ENCODE results near the gene SERINC2. TPM values are rescaled to one million over a fixed set of nuclear protein-coding genes. Genes with fewer than 3 reads are reported as not detected.

Gene SERINC2
- total RNA-seq = 4.0 TPM
- 10 to 100 TPM; 27.4 to 49.0 (median 36.1) TPM for polyA plus RNA-seq (ENCODE audit: insufficient read depth in 1 of 8, insufficient read length in 8 of 8, low replicate concordance in 1 of 8)
- long read RNA-seq, donor 1, partial matches to known transcripts = 0 of 2 reads
- long read RNA-seq, donor 1, other reads (novel, unspliced or antisense) = 0 of 2 reads
- long read RNA-seq, donor 2 = 0 reads
- long read RNA-seq, donor 3, transcript SERINC2-201 (10 exons, 1,997 nt) = major isoform, 11 of 15 reads
- long read RNA-seq, donor 3, partial matches to known transcripts = 0 of 15 reads
- long read RNA-seq, donor 3, other reads (novel, unspliced or antisense) = 0 of 15 reads
- long read RNA-seq, donor 4, partial matches to known transcripts = 10 of 13 reads
- long read RNA-seq, donor 4, other reads (novel, unspliced or antisense) = 0 of 13 reads
- long read RNA-seq, donor 5, transcript SERINC2-201 (10 exons, 1,997 nt) = major isoform, 8 of 19 reads
- long read RNA-seq, donor 5, partial matches to known transcripts = 9 of 19 reads
- long read RNA-seq, donor 5, other reads (novel, unspliced or antisense) = 0 of 19 reads
- long read RNA-seq, donor 6, transcript SERINC2-201 (10 exons, 1,997 nt) = major isoform, 11 of 12 reads
- long read RNA-seq, donor 6, partial matches to known transcripts = 0 of 12 reads
- long read RNA-seq, donor 6, other reads (novel, unspliced or antisense) = 0 of 12 reads
- long read RNA-seq, donor 7, transcript SERINC2-201 (10 exons, 1,997 nt) = major isoform, 7 of 10 reads
- long read RNA-seq, donor 7, partial matches to known transcripts = 0 of 10 reads
- long read RNA-seq, donor 7, other reads (novel, unspliced or antisense) = 0 of 10 reads
- long read RNA-seq, donor 8 = 0 reads
- long read RNA-seq, donor 9, partial matches to known transcripts = 0 of 1 reads
- long read RNA-seq, donor 9, other reads (novel, unspliced or antisense) = 0 of 1 reads
- long read RNA-seq, donor 10, transcript SERINC2-201 (10 exons, 1,997 nt) = major isoform, 9 of 9 reads
- long read RNA-seq, donor 10, partial matches to known transcripts = 0 of 9 reads
- long read RNA-seq, donor 10, other reads (novel, unspliced or antisense) = 0 of 9 reads
- long read RNA-seq, donor 11, partial matches to known transcripts = 0 of 1 reads
- long read RNA-seq, donor 11, other reads (novel, unspliced or antisense) = 0 of 1 reads

DNA sequence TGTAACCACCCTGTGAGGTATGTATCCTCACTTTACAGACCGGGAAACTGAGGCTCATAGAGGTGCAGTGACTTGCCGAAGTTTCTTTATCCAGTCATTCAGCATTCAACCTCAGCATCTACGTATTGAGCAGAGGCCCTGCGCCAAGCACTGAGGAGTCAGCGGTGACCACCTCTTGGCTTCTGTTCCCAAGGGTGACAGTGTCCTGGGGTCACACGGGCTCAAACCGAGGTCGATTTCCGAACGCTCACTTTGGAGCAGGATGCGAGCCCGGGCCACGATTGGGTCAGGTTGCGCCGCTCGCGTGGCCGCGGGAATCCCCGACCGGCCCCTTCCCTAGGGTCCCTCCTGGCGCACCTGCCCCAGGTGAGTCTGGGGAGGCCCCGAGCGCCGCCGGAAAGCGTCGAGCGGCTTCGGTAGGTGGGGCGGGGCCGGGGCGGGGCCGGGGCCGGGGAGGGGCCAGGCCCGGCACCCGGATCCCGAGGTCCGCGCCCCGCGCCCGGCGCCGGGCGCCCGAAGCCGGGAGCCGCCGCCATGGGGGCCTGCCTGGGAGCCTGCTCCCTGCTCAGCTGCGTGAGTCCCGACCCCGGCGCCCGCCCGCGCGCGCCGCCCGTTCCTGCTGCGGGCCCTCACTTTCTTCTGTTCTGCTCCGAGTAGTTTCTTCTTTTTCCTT lies at the start of gene SERINC2:
Gene SERINC2, plus strand, starts transcription at position 482 of the 673 bp plus-strand sequence. Its CDS starts 53 bp downstream, at position 535.
- H3K4me1 ChIP-seq (ENCODE audit: control insufficient read depth, insufficient read depth, low read length) = peaks cover 33% of the 10 kb centered on the region
- DNase-seq = no peak
- 3% methylated on average over 62 of the region's 63 CpGs for WGBS (ENCODE audit: insufficient coverage)

DNA sequence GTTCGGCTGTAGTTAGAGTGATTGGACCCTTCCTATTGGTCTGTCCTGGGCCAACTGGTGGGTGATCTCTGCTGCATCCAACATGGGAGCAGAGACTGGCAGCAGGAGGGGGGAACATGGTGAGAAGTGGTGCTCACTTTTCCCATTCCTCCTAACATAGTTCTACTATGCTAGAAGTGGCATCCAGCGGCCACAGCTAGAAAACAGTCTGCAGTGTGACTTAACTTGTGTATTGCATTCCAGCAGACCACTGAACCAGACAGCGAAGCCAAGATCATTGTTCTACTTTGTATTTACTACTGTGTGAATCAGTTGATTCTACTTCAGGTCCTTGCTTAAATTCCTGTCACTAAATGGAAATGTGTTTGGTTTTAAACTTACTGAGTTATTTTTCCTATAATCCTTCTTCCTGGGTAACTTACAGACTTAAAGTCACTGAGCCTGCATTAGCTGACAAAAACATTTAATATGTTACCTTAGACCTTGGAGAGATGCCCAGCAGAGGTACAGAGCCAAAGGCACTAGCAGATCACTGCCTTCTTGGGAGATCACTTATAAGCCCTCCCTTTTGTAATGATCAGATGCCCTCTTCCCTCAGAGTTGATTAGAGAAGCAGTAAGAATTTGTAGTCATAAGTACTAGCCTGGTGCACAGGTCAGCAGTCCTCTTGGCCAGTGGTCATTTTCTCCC lies 48.3 kb upstream of the SERINC2 start:
- peaks cover 57% of the 10 kb centered on the region for H3K36me3 ChIP-seq (ENCODE audit: control insufficient read depth, insufficient read depth, low read length)
- H3K4me3 ChIP-seq (ENCODE audit: low read length) = no peak overlapping the region
- no CpG with 5 or more reads among the region's 3 CpGs for WGBS (ENCODE audit: insufficient coverage)
- H3K27ac ChIP-seq (ENCODE audit: low read length) = no peak overlapping the region
- DNase-seq = no peak
- H3K4me1 ChIP-seq (ENCODE audit: control insufficient read depth, insufficient read depth, low read length) = peaks cover 10% of the 10 kb centered on the region
- H3K9me3 ChIP-seq (replicated peaks; ENCODE audit: control insufficient read depth, low read depth, low read length) = no peaks in the 10 kb centered on the region
- no peaks in the 10 kb centered on the region for H3K27me3 ChIP-seq (ENCODE audit: control insufficient read depth, insufficient read depth, low read length)

More for the DNA sequence above, at the start of gene SERINC2:
- Histone ChIP-seq H3K27me3 (ENCODE audit: control insufficient read depth, insufficient read depth, low read length) (peaks cover 36% of the 10 kb centered on the region), H3K9me3 (replicated peaks; ENCODE audit: control insufficient read depth, low read depth, low read length) (no peaks in the 10 kb centered on the region), H3K27ac (ENCODE audit: low read length) (peak within 1 kb of the TSS; percentile 90), H3K4me3 (ENCODE audit: low read length) (peak within 1 kb of the TSS; percentile 61), H3K36me3 (ENCODE audit: control insufficient read depth, insufficient read depth, low read length) (peaks cover 9% of the 10 kb centered on the region)

GRCh38 chr1:31366796-31367195 lies 46.2 kb upstream of the SERINC2 start:
- DNase-seq = no peak
- no peaks in the 10 kb centered on the region for H3K9me3 ChIP-seq (replicated peaks; ENCODE audit: control insufficient read depth, low read depth, low read length)
- H3K4me1 ChIP-seq (ENCODE audit: control insufficient read depth, insufficient read depth, low read length) = peaks cover 25% of the 10 kb centered on the region
- 76% methylated on average over 2 of the region's 2 CpGs for WGBS (ENCODE audit: insufficient coverage)
- H3K27me3 ChIP-seq (ENCODE audit: control insufficient read depth, insufficient read depth, low read length) = no peaks in the 10 kb centered on the region
- peaks cover 46% of the 10 kb centered on the region for H3K36me3 ChIP-seq (ENCODE audit: control insufficient read depth, insufficient read depth, low read length)
- H3K27ac ChIP-seq (ENCODE audit: low read length) = no peak overlapping the region
- H3K4me3 ChIP-seq (ENCODE audit: low read length) = no peak overlapping the region

GRCh38 chr1:31368611-31369107 lies 44.4 kb upstream of the SERINC2 start:
- peaks cover 42% of the 10 kb centered on the region for H3K4me1 ChIP-seq (ENCODE audit: control insufficient read depth, insufficient read depth, low read length)
- H3K9me3 ChIP-seq (replicated peaks; ENCODE audit: control insufficient read depth, low read depth, low read length) = no peaks in the 10 kb centered on the region
- peaks cover 43% of the 10 kb centered on the region for H3K36me3 ChIP-seq (ENCODE audit: control insufficient read depth, insufficient read depth, low read length)
- H3K27ac ChIP-seq (ENCODE audit: low read length) = peak overlapping the region; percentile 58
- H3K27me3 ChIP-seq (ENCODE audit: control insufficient read depth, insufficient read depth, low read length) = no peaks in the 10 kb centered on the region
- no peak overlapping the region for H3K4me3 ChIP-seq (ENCODE audit: low read length)
- peak; percentile 27 for DNase-seq
- 93% methylated on average over 3 of the region's 3 CpGs for WGBS (ENCODE audit: insufficient coverage)

DNA sequence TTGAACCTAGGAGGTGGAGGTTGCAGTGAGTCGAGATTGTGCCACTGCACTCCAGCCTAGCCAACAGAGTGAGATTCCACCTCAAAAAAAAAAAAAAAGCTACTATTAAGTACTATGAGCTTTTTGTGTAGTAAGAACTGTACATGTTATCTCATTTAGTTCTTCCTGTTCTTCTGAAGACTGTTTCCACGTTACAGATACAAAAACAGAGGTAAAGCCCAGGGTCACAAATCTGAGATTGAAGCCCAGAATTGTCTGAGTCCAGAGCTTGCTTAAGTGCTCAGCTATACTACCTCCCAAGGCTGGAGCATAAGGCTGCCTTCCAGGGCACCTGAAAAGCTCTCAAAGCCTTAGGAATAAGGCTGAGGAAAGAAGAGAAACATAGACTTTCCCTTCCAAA lies 43.0 kb upstream of the SERINC2 start:
- Histone ChIP-seq H3K36me3 (ENCODE audit: control insufficient read depth, insufficient read depth, low read length) (peaks cover 29% of the 10 kb centered on the region), H3K4me3 (ENCODE audit: low read length) (no peak overlapping the region), H3K9me3 (replicated peaks; ENCODE audit: control insufficient read depth, low read depth, low read length) (no peaks in the 10 kb centered on the region), H3K27me3 (ENCODE audit: control insufficient read depth, insufficient read depth, low read length) (no peaks in the 10 kb centered on the region), H3K4me1 (ENCODE audit: control insufficient read depth, insufficient read depth, low read length) (peaks cover 55% of the 10 kb centered on the region), H3K27ac (ENCODE audit: low read length) (no peak overlapping the region)
- DNase-seq = no peak
- WGBS (ENCODE audit: insufficient coverage) = no CpG with 5 or more reads among the region's 2 CpGs

DNA sequence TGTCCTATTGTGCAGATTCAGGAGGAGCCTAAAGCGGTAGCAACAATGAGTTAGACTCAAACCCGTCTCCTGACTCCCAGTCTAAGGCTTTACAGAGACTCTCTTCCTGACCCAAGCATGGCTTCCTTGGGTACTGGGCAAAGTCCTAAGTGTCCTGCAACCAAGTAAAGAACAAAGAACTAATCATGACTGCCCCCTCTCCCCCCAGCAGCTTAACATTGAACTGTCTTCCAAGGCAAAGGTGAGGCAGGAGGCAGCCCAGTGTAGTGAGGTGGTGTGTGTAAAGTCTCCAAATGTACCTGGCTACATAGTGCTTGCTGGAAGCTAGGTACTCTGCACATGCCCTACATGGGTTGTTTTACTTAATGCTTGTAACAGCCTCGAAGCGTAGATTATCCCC lies 42.4 kb upstream of the SERINC2 start:
- peaks cover 60% of the 10 kb centered on the region for H3K4me1 ChIP-seq (ENCODE audit: control insufficient read depth, insufficient read depth, low read length)
- H3K27ac ChIP-seq (ENCODE audit: low read length) = no peak overlapping the region
- H3K4me3 ChIP-seq (ENCODE audit: low read length) = no peak overlapping the region
- H3K36me3 ChIP-seq (ENCODE audit: control insufficient read depth, insufficient read depth, low read length) = peaks cover 24% of the 10 kb centered on the region
- no peaks in the 10 kb centered on the region for H3K9me3 ChIP-seq (replicated peaks; ENCODE audit: control insufficient read depth, low read depth, low read length)
- no peak for DNase-seq
- 76% methylated on average over 2 of the region's 4 CpGs for WGBS (ENCODE audit: insufficient coverage)
- H3K27me3 ChIP-seq (ENCODE audit: control insufficient read depth, insufficient read depth, low read length) = no peaks in the 10 kb centered on the region

DNA sequence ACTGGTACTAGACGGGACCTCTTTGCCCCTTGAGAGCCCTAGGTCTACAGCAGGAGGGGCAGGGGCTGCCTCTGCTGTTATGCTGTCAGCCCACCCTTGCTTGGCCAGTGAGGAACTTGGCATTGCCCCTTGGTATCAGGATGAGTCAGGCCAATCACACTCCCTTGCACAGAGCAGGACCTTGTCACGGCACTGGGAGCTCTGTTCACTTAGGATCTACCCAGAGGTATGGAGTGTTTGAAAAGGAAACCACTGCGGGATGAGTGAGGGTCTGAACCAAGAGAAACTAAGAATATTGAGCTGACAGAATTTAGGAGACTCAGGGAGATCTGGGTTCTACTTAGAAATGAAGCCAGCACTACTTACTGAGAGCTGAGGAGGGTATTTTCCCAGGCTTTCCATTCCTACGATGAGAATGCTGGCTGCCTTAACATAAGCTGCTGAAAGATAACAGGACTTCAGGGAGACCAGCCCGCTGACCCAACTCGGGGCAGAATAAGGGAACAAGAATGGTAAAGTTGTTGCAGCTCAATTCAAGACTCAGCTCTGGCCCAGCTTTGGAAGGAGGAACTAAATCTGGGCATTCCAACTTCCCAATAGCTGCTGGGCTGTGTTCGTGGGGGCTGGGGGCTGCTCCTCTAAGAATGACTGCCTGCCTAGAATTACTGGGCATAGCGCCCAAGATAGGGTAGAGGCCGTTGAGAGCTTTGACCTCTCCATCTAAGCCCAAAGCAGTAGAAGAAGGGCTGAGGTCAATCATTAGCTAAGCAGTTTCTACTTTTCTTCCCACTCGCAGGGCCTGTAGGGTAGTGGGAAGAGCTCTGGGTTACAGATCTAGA lies 41.7 kb upstream of the SERINC2 start:
- H3K27ac ChIP-seq (ENCODE audit: low read length) = peak overlapping the region; percentile 96
- WGBS (ENCODE audit: insufficient coverage) = 66% methylated on average over 6 of the region's 10 CpGs
- peaks cover 67% of the 10 kb centered on the region for H3K4me1 ChIP-seq (ENCODE audit: control insufficient read depth, insufficient read depth, low read length)
- no peaks in the 10 kb centered on the region for H3K9me3 ChIP-seq (replicated peaks; ENCODE audit: control insufficient read depth, low read depth, low read length)
- peak overlapping the region; percentile 36 for H3K4me3 ChIP-seq (ENCODE audit: low read length)
- H3K36me3 ChIP-seq (ENCODE audit: control insufficient read depth, insufficient read depth, low read length) = peaks cover 21% of the 10 kb centered on the region
- DNase-seq = peak; percentile 37
- H3K27me3 ChIP-seq (ENCODE audit: control insufficient read depth, insufficient read depth, low read length) = no peaks in the 10 kb centered on the region

DNA sequence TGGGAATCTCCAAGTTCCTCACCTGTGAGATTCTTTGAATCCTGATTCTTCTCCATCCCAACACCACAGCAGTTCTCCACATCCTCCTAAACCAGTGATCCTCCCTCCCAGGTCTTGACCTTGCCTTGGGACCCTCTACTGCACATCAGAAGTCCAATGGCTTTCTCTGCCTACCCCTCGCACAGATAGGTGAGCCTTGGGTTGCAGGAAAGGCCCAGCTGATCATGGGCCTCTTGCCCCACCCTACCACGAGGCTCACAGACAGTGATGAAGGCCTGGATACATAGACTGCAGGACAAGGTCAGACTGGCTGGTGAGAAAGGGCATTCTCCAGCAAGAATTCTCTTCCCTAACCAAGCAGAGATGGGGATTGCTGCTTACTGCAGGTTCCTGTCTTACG lies 41.0 kb upstream of the SERINC2 start:
- Histone ChIP-seq H3K27me3 (ENCODE audit: control insufficient read depth, insufficient read depth, low read length) (no peaks in the 10 kb centered on the region), H3K4me3 (ENCODE audit: low read length) (peak overlapping the region; percentile 36), H3K4me1 (ENCODE audit: control insufficient read depth, insufficient read depth, low read length) (peaks cover 74% of the 10 kb centered on the region), H3K36me3 (ENCODE audit: control insufficient read depth, insufficient read depth, low read length) (peaks cover 13% of the 10 kb centered on the region), H3K9me3 (replicated peaks; ENCODE audit: control insufficient read depth, low read depth, low read length) (no peaks in the 10 kb centered on the region), H3K27ac (ENCODE audit: low read length) (peak overlapping the region; percentile 96)
- no peak for DNase-seq
- 85% methylated on average over 2 of the region's 3 CpGs for WGBS (ENCODE audit: insufficient coverage)

Measured in muscle of leg (tissue), 16 donors.